Tibial nerve (tissue), 4 donors: Measurements from ENCODE around the gene TBC1D22B. TPM values are rescaled to one million over a fixed set of nuclear protein-coding genes. Genes with fewer than 3 reads are reported as not detected.
"Not testable (repeated sequence)": the region's sequence is repeated elsewhere in the genome, so short reads cannot be mapped to it uniquely, and the experiment has no call there.

ENCODE experiments used
- DNase-seq, 2 donors: peaks; one replicate each; pipeline ENCODE4 v3.0.0-alpha.2; 2019; ENCODE audit warnings: low spot score in 2 of 2
- H3K27ac ChIP-seq, 4 donors: fragments of 200-600 bp; sonication (generic) in 3 of 4; one replicate each; pipeline ENCODE4 v1.5.1; 2017 to 2019; ENCODE audit warnings: mild to moderate bottlenecking in 1 of 4
- H3K27me3 ChIP-seq, 2 donors: fragments of 200-600 bp; sonication (generic) in 1 of 2; one replicate each; pipeline versions ENCODE4 v1.5.1 to v1.6.0; 2017 to 2019
- H3K36me3 ChIP-seq, 3 donors: fragments of 200-600 bp; sonication (generic); one replicate each; pipeline ENCODE4 v1.5.1; 2018 to 2019
- H3K4me1 ChIP-seq, 4 donors: fragments of 200-600 bp; sonication (generic) in 3 of 4; one replicate each; pipeline ENCODE4 v1.5.1; 2017 to 2019
- H3K4me3 ChIP-seq, 4 donors: fragments of 200-600 bp; sonication (generic) in 3 of 4; one replicate each; pipeline ENCODE4 v1.5.1; 2017 to 2019; ENCODE audit warnings: mild to moderate bottlenecking in 1 of 4, moderate library complexity in 1 of 4
- H3K9me3 ChIP-seq, 4 donors: fragments of 200-600 bp; sonication (generic) in 3 of 4; one replicate each; pipeline ENCODE4 v1.5.1; 2017 to 2019
- CTCF ChIP-seq, 5 experiments: fragments of 200-600 bp in 3 of 5; fragments of 450-650 bp in 2 of 5; sonication (generic) in 3 of 5; IDR thresholded peaks; one replicate each; pipeline ENCODE4 v1.5.1; 2016 to 2019; ENCODE audit warnings: antibody characterized with exemption in 5 of 5, mild to moderate bottlenecking in 3 of 5, moderate library complexity in 2 of 5
- EP300 ChIP-seq, 2 donors: sonication (generic); formaldehyde crosslinking; IDR thresholded peaks; one replicate each; pipeline ENCODE4 v1.6.1; 2017; ENCODE audit warnings: antibody characterized with exemption in 2 of 2, mild to moderate bottlenecking in 1 of 2
- POLR2A ChIP-seq, 2 donors: fragments of 450-650 bp; IDR thresholded peaks; one replicate each; pipeline ENCODE4 v1.6.1; 2017; ENCODE audit warnings: antibody characterized with exemption in 2 of 2, mild to moderate bottlenecking in 2 of 2, moderate library complexity in 2 of 2
- WGBS, 2 donors: methylation state at CpG; one replicate each; pipeline ENCODE4 v1.1.5; 2018; 5-methylcytosine and 5-hydroxymethylcytosine counted together
- total RNA-seq, 4 donors: library from RNA; depleted of rRNA; stranded (reverse); fragments of >200 nt; gene quantifications; one replicate each; pipeline ENCODE4 v1.1.0, GENCODE V29; 2016

Gene TBC1D22B
- total RNA-seq, 4 donors from 2014 or later: 5.1 to 9.4 (median 7.7) TPM

GRCh38 chr6:37287519-37288157 lies 30.1 kb downstream of the TBC1D22B start:
- TF ChIP-seq EP300 (IDR thresholded peaks at IDR 0.05) (no peak), POLR2A (IDR thresholded peaks at IDR 0.05) (no peak)
- H3K9me3 ChIP-seq: no peaks in the 10 kb centered on the region
- 96 to 97% methylated on average over 2 of the region's 2 CpGs for WGBS, 2 donors
- DNase-seq: no peak
- H3K4me3 ChIP-seq: no peak overlapping the region
- H3K4me1 ChIP-seq: peaks cover 0 to 7% (median 0%) of the 10 kb centered on the region in 4 donors
- H3K36me3 ChIP-seq: peaks cover 0 to 98% (median 8%) of the 10 kb centered on the region in 3 donors
- H3K27ac ChIP-seq: no peak overlapping the region
- H3K27me3 ChIP-seq: no peaks in the 10 kb centered on the region

GRCh38 chr6:37288247-37288646 lies 30.7 kb downstream of the TBC1D22B start:
- no peak for DNase-seq
- TF ChIP-seq EP300 (IDR thresholded peaks at IDR 0.05) (no peak), POLR2A (IDR thresholded peaks at IDR 0.05) (no peak), CTCF (IDR thresholded peaks at IDR 0.05) (no peak)
- no peaks in the 10 kb centered on the region for H3K9me3 ChIP-seq
- peaks cover 0 to 98% (median 8%) of the 10 kb centered on the region in 3 donors for H3K36me3 ChIP-seq
- no peaks in the 10 kb centered on the region for H3K27me3 ChIP-seq
- no peak overlapping the region for H3K27ac ChIP-seq
- H3K4me3 ChIP-seq: no peak overlapping the region
- 81 to 85% methylated on average over 2 of the region's 2 CpGs for WGBS, 2 donors
- H3K4me1 ChIP-seq: peaks cover 0 to 7% (median 0%) of the 10 kb centered on the region in 4 donors

GRCh38 chr6:37289931-37290330 lies 32.4 kb downstream of the TBC1D22B start:
- peaks cover 0 to 98% (median 4%) of the 10 kb centered on the region in 3 donors for H3K36me3 ChIP-seq
- TF ChIP-seq POLR2A (IDR thresholded peaks at IDR 0.05) (no peak), CTCF (IDR thresholded peaks at IDR 0.05) (no peak), EP300 (IDR thresholded peaks at IDR 0.05) (no peak)
- H3K27me3 ChIP-seq: no peaks in the 10 kb centered on the region
- no peak overlapping the region for H3K27ac ChIP-seq
- DNase-seq: no peak
- H3K4me3 ChIP-seq: no peak overlapping the region
- WGBS, 2 donors: 83 to 87% methylated on average over 3 of the region's 3 CpGs
- H3K4me1 ChIP-seq: no peaks in the 10 kb centered on the region
- no peaks in the 10 kb centered on the region for H3K9me3 ChIP-seq

- Histone ChIP-seq H3K9me3 (no peaks in the 10 kb centered on the region), H3K27ac (no peak overlapping the region), H3K36me3 (peaks cover 0 to 97% (median 4%) of the 10 kb centered on the region in 3 donors), H3K4me3 (no peak overlapping the region), H3K4me1 (no peaks in the 10 kb centered on the region), H3K27me3 (no peaks in the 10 kb centered on the region)
- DNase-seq: no peak
- TF ChIP-seq EP300 (IDR thresholded peaks at IDR 0.05): no peak
- TF ChIP-seq CTCF (IDR thresholded peaks at IDR 0.05): no peak
- no peak for TF ChIP-seq POLR2A (IDR thresholded peaks at IDR 0.05)
These were observed 35.9 kb downstream of the TBC1D22B start for GRCh38 chr6:37293426-37293825.

GRCh38 chr6:37297637-37298036 lies 40.1 kb downstream of the TBC1D22B start:
- H3K27ac ChIP-seq, H3K4me1 ChIP-seq, H3K27me3 ChIP-seq, H3K9me3 ChIP-seq, H3K4me3 ChIP-seq, DNase-seq: not testable (repeated sequence)
- H3K36me3 ChIP-seq: peaks cover 0 to 79% (median 0%) of the 10 kb centered on the region in 3 donors

GRCh38 chr6:37298958-37299357 lies 41.4 kb downstream of the TBC1D22B start:
- no peak for DNase-seq
- peaks cover 0 to 77% (median 0%) of the 10 kb centered on the region in 3 donors for H3K36me3 ChIP-seq
- no peaks in the 10 kb centered on the region for H3K9me3 ChIP-seq
- TF ChIP-seq POLR2A (IDR thresholded peaks at IDR 0.05) (no peak), EP300 (IDR thresholded peaks at IDR 0.05) (no peak)
- H3K4me3 ChIP-seq: no peak overlapping the region
- H3K27ac ChIP-seq: no peak overlapping the region
- no peaks in the 10 kb centered on the region for H3K27me3 ChIP-seq
- H3K4me1 ChIP-seq: no peaks in the 10 kb centered on the region

- H3K36me3 ChIP-seq: peaks cover 0 to 75% (median 0%) of the 10 kb centered on the region in 3 donors
- WGBS, 2 donors: 84 to 91% methylated on average over 4 of the region's 4 CpGs
- H3K27me3 ChIP-seq: no peaks in the 10 kb centered on the region
- no peaks in the 10 kb centered on the region for H3K9me3 ChIP-seq
- no peaks in the 10 kb centered on the region for H3K4me1 ChIP-seq
- no peak for DNase-seq
- no peak overlapping the region for H3K27ac ChIP-seq
- TF ChIP-seq POLR2A (IDR thresholded peaks at IDR 0.05): no peak
- no peak for TF ChIP-seq CTCF (IDR thresholded peaks at IDR 0.05)
- no peak for TF ChIP-seq EP300 (IDR thresholded peaks at IDR 0.05)
- no peak overlapping the region for H3K4me3 ChIP-seq
These were observed 42.4 kb downstream of the TBC1D22B start for GRCh38 chr6:37299990-37300389.
